NCI-H2107 treated with DMSO at 0.1 percent for 48 hours (cell line): Measurements from ENCODE around the gene C16orf89.
"Not testable (repeated sequence)": the region's sequence is repeated elsewhere in the genome, so short reads cannot be mapped to it uniquely, and the experiment has no call there.

Experiments used
- DNase-seq: peaks from one replicate; lab custom pipeline; 2025; ENCODE audit not compliant: unreplicated experiment; lab: John Stamatoyannopoulos, UW

C16orf89 gene

GRCh38 chr16:5062790-5063765 is 2.7 kb downstream of the C16orf89 start:
- DNase-seq = no peak

DNA sequence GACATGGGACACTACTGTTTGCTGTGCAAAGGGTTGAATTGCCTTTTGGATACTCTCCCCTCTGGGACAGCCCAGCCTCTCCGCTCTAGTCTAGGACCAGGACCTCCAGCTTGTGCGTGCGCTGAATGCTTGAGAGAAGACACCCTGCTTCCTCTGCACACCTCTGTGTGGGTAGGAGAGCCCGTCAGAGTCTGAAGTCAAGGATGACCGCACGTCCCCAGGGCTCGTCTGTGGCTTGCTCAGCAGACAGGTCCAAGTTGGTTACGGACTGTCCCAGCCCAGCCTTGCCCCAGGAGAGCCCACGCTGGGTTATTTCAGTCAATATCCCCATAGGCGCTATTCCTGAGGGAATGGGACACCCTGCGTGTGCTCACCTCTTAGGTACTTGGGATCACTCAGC is 3.7 kb downstream of the C16orf89 start:
- DNase-seq = no peak

DNA sequence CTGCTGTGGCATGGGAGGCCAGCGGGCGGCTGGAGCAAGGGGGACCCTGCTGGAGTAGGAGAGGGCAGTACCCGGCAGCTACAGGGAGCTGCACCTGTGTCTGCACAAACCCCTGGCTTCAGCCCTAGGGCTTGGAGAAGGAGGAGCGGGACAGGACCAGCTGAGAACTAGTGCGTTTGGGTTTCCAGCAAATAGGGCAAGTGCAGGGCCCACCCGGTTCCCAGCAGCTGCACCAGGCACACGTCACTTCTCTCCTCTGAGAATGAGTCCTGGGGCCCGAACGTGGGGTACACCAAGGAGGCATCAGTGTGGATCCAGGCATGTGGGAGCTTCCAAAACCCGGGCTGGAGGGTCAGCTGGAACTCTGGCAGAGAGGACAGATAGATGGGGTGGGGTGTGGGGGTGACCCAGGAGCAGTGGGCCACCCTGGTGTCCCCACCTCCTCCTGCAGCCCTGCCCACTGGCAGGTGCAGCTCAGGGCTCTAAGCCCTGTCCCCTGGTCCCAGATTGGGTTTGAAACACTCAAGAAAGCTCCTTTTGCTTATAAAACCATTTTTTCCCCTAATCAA is 5.6 kb downstream of the C16orf89 start:
- no peak for DNase-seq

DNA sequence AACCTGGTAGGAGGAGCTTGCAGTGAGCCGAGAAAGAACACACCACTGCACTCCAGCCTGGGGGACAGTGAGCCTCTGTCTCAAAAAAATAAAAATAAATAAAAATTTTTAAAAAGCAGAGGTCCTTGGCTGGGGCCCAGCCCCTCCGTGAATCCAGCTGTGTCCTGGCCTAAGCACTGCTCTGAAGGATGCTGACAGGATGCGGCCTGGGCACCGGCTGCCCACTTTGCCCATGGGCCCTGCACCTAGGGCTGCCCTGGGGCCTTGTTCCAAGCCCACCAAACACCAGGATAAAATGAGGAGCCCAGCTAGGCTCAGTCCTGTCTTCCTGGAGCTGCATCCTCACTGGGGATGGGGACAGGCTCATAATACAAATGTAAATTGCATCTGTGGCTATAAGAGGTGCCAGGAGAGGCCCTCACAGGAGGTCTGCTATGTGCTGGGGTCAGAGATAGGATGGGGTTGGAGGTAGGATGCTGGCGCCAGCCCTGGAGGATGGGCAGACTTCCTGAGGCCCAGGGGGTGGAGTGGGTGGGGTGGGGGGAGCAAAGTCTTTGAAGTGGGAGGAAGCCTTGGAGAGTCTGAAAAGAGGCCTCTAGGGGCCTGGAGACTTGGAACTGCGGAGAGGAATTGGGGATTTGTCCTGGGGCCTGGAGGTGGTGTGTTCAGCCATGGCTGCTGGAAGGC is 6.2 kb downstream of the C16orf89 start:
- no peak for DNase-seq

DNA sequence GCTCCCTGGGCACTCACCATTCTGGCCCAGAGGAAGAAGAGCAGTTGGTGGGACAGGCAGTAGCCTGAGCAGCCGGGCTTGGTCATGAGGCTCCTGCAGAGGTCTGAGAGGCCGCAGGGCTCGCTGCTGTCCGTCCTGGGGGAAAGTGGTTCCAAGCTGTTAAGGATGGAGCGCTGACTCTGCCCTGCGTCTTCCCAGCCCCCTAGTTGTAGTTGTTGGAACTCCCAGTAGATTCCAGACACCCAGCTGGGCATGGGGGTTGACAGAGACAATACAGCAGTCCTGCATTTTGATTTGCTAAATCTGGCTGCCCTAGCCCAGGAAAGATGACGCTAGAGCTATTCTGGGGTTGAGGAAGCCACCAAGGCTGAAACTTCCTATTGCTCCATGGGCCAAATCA is 7.3 kb downstream of the C16orf89 start:
- DNase-seq = no peak

DNA sequence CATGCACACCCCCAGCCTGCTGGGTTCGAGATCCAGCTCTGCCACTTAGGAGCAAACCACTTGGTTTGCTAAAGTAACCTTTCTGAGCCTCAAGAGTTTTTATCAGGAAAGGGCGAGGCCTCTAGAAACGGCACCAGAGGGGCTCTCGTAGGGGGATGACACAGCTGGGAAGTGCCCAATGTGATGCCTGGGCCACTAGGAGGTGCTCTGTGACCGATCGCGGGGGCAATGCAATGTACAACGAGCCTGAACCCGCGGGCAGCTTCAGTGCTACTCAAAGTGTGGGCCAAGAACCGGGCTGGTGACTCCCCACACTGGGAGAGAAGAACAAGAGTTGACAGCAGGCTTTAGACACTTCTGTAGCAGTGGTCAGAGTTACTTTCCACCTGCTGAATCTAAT is 9.4 kb downstream of the C16orf89 start:
- DNase-seq = no peak

DNA sequence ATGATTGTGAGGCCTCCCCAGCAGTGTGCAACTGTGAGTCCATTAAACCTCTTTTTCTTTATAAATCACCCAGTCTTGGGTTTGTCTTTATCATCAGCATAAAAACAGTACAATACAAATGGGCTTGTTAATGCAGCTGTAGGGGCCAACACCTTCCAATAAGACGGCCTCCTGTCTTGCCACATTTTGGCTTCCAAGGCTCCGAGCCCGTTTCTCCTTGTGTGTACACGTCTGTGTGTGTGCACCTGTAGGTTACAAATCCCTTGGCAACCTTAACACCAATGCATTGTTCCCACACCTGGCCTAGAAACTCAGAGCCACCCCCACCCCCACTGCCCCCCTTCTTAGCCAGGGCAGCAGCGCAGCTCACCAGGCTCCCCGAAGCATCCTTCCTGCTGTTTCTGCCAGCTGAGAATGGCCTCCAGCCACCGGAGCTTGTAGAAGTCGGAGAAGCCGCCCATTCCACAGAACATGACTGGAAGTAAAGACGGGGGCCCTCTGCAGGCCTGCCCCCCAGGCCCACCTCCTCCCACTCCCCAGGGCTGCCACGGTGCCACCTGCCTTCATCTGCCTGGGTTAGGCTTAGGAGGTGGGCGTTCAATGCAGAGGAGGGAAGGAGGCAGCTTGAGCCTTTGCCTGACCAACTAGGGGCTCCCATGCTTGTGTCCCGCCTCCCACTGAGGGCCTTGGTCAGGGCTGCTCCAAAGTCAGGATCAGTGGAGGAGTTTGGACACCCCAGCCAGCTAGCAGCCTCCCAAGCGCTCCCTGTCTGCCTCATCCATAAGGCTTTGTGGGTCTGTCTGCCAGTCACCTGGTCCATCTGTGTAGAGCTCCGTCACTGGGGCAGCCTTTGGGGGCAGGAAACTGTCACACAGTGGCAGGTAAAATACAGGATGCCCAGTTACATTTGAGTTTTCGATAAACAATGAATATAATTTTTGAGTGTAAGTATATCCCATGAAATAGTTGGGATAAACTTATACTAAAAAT is 10.6 kb downstream of the C16orf89 start:
- no peak for DNase-seq

GRCh38 chr16:5046914-5047313 is 18.8 kb downstream of the C16orf89 start:
- DNase-seq = no peak

DNA sequence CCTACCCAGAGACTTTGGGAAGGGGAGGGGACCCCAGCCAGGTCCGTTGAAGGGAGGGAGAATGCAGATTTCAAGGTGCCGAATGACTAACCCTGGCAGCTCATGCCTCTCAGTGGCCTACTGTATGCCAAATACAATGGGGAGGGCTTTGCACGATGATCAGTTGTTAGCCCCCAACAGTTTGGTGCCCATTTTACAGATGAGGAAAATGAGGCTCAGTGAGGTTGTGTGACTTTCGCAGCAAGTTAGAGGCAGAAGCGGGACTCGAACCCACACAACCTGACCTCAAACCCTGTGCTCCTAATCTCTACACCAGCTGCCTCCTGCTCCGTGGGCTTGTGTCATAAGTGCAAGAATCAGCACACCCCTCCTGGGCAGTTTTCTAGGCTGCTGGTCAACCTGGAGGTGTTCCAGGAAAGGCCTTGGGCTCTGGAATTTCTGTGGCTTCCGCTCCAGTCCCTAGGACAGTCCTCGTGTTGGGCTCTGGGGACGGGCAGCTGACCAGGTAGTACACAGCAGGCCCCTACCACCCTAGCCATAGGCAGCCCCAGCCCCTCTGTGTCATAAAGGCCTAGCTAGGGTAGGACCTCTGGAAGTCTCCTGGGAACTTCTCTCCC is 20.1 kb downstream of the C16orf89 start:
- DNase-seq = no peak

- not testable (repeated sequence) for DNase-seq
Measured at GRCh38 chr16:5044581-5044980, 21.2 kb downstream of the C16orf89 start.

DNA sequence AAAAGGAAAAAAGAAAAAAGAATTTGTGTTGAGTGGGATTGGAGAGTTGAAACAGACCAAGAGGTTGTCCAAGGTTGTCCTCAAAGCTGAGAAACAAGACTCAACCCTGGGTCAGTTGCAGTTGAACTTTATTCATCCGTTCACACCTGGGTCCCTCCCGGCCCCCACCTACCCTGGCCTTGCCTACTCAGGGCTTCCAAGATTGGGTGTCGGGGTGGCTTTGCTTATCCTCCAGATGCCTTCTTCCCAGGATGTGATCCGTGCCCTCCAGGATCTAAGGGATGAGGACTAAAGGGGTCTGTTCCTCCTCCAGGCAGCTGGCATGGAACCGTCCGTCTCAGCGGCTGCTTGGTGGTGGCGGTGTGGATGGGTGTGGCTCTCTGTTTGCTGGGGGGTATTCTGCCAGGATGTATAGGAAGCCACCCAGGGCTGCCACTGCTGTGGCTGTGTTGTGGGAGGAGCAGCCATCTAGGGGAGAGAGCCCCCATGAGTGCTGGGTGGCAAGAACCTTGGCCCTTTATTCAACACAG is 21.7 kb downstream of the C16orf89 start:
- no peak for DNase-seq

- no peak for DNase-seq
Measured at GRCh38 chr16:5042574-5043171, 23.1 kb downstream of the C16orf89 start.

DNA sequence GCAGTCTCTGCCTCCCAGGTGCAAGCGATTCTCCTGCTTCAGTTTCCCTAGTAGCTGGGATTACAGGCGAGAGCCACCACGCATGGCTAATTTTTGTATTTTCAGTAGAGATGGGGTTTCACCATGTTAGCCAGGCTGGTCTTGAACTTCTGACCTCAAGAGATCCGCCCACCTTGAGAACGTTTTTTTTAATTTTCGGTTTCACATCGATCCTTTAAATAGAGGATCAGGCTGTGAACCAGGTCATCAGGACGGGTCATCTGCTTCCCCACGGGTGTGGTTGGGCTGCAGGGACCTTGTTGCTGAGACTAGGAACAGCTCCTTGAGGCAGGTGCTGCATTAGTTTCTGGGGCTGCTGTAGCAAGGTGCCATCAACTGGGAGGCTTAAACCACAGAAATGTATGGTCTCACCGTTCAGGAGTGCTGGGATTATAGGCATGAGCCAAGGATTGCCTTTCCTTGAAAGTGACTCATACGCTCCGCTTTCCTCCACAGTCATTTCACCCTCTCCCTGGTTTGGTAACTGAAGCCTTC is 24.1 kb downstream of the C16orf89 start:
- no peak for DNase-seq

- no peak for DNase-seq
Measured at GRCh38 chr16:5040451-5040850, 25.3 kb downstream of the C16orf89 start.

DNA sequence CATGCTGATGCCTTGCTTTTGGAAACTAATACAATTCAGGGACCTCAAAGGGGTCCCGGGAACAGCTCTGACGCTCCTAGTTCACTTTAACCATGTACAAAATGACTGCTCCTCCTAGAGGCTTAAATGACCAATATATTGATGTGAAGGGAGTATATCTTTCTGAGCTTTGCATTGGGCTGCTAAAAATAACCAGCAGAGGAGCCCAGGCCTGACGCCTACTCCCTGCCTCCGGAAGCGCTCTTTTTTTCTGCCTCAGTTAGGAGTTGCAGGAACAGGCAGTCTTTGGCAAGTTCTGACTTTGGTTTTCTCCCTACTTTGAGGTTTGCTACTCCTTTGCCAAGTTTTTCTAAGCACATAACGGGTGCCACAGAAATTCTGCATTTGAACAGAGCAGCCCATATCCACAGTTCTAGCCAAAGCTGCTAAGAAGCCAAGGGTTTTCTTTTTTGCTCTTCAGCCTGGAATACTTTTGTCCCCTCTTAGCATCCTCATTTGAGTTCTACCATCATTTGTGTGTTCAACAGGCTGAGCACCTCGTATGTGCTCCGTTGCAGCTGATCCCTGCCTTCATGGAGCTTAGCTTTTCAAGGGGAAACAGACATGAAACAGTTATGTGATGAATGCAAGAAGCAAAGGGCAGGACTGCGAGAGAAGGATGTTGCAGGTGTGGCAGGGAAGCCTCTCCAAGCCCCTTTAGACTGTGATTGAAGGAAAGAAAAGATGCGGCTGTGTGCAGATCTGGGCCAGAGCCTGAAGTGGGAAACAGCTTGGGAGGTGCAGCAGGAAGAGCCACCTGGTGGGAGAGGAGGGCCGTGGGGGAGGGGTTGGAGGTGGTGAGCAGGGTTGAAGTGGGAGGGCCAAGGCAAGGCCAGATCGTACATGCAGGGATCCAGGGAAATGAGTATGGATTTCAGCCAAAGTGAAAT is 29.3 kb downstream of the C16orf89 start:
- DNase-seq = no peak

DNA sequence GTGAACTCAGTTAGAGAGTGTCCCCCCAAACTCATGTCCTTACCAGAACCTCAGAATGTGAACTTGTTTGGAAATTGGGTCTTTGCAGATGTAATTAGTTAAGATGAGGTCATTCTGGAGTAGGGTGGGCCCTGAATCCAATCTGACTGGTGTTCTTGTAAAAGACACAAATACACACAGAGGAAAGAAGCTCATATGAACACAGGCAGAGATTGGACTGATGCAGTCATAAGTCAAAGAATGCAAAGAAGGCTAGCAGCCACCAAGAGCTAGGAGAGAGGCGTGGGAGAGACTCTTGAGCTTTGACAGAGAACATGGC is 29.9 kb downstream of the C16orf89 start:
- DNase-seq = no peak

DNA sequence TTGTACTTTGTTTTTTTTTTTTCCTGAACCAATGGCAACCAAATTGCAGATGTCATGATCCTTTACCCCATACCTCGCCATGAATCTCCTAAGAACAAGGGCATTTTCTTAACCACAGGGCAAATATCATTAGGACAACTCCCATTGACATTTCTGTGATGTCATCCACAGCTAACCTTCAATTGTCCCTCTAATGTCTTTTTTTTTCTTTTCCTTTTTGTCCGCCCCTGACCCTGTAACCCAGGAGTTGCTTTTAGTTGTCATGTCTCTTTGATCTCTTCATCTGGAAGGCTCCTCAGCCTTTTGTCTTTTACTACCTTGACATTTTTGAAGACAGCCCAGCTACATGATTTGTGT is 31.6 kb downstream of the C16orf89 start:
- DNase-seq = no peak
